Measurements from ENCODE around the gene TAF6.

The TAF6 gene

GRCh38 chr7:100071018-100071723 is 48.0 kb downstream of the TAF6 start:
- no peak for DNase-seq (ENCODE audit: low read depth in 2 of 2)

GRCh38 chr7:100069991-100070390 is 49.2 kb downstream of the TAF6 start:
- no peak for DNase-seq (ENCODE audit: low read depth in 2 of 2)

- no peak for DNase-seq (ENCODE audit: low read depth in 2 of 2)
These were observed 52.2 kb downstream of the TAF6 start for GRCh38 chr7:100066953-100067352.

GRCh38 chr7:100065452-100066186 is 53.5 kb downstream of the TAF6 start:
- no peak for DNase-seq (ENCODE audit: low read depth in 2 of 2)

DNA sequence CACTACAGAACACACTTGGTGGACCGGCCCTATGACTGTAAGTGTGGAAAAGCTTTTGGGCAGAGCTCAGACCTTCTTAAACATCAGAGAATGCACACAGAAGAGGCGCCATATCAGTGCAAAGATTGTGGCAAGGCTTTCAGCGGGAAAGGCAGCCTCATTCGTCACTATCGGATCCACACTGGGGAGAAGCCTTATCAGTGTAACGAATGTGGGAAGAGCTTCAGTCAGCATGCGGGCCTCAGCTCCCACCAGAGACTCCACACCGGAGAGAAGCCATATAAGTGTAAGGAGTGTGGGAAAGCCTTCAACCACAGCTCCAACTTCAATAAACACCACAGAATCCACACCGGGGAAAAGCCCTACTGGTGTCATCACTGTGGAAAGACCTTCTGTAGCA is 55.0 kb downstream of the TAF6 start:
- no peak for DNase-seq (ENCODE audit: low read depth in 2 of 2)

- no peak for DNase-seq (ENCODE audit: low read depth in 2 of 2)
These were observed 55.8 kb downstream of the TAF6 start for GRCh38 chr7:100063376-100063775.

DNA sequence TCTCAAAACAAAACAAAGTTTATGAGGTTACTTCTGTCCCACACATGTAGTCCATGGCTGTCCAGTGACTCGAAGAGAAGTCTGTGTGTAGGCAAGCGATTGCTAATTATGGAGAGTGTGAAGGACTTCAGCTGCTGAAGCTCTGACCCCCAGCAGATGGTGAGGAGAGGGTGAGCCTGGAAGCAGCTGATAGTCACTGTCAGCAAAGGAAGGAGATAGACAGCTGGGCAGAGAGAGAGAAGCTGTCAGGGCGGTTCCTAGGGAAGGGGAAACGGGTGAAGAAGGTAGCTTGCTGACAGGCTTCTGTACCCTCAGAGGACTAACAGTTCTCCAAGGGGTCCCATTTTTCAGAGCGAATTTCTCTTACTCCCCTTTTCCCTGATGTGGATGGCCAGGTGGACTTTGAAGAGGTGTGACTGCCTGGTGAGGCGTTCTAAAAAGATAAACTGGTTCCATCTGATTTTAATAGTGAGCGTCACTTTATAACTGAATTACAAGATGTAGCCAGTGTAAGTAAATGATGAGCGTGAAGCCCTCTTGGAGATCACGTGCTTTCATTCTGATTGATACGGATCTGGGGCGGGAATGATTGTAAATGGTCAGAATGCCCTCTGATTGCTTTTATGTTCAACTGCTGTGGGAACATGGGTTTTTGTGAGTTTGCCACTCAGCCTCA is 57.5 kb downstream of the TAF6 start:
- no peak for DNase-seq (ENCODE audit: low read depth in 2 of 2)

- DNase-seq (ENCODE audit: low read depth in 2 of 2) = no peak
These were observed 59.9 kb downstream of the TAF6 start for GRCh38 chr7:100059251-100059739.

Measured in stimulated activated CD4-positive, alpha-beta T cell treated with anti-CD3 and anti-CD28 coated beads, Interleukin-1b, Interleukin-23, amount 100 ng/mL, for 1 hour (primary cell).